Breast epithelium (tissue), 3 donors: ENCODE results near the gene GAS1.

Experiments used
- CTCF ChIP-seq, 3 donors: fragments of 450-650 bp; IDR thresholded peaks; one replicate each; pipeline ENCODE4 v1.5.1; 2016 to 2017; ENCODE audit warnings: antibody characterized with exemption in 3 of 3, mild to moderate bottlenecking in 3 of 3, moderate library complexity in 3 of 3
- POLR2A ChIP-seq: fragments of 450-650 bp; IDR thresholded peaks from one replicate; pipeline ENCODE4 v1.6.1; 2016; ENCODE audit warnings: antibody characterized with exemption, mild to moderate bottlenecking, moderate library complexity

- TF ChIP-seq POLR2A (no peak), CTCF (IDR thresholded peaks at IDR 0.05) (no peak)
Measured at GRCh38 chr9:86966852-86967511, 19.7 kb upstream of the GAS1 start.
